IMR-90 (cell line): ENCODE results near the gene CSF2RB. TPM values are rescaled to one million over a fixed set of nuclear protein-coding genes. Genes with fewer than 3 reads are reported as not detected.
"Not testable (repeated sequence)": the region's sequence is repeated elsewhere in the genome, so short reads cannot be mapped to it uniquely, and the experiment has no call there.

ENCODE experiments used
- ATAC-seq: fragments of 200-7000 bp; cut with Tn5 transposase; 2 replicates; pipeline ENCODE4 v1.9.1; 2020; ENCODE audit warnings: low read depth, mild to moderate bottlenecking, moderate library complexity
- BruUV-seq: library from RNA; stranded (reverse); fragments of 400-500 nt; replicated peaks from 2 replicates; lab custom pipeline; 2021; lab: Mats Ljungman, UMichigan
- CTCF ChIA-PET: fragments of 300-600 bp; formaldehyde crosslinking; extraction: SDS; loops from one replicate; lab custom pipeline; 2021; ENCODE audit warnings: antibody characterized with exemption; lab: Yijun Ruan, JAX
- POLR2A ChIA-PET: fragments of 300-600 bp; sonication (Branson Sonifier 250); formaldehyde crosslinking; loops from one replicate; lab custom pipeline; 2022; ENCODE audit warnings: antibody characterized with exemption; ENCODE audit not compliant: unreplicated experiment; lab: Charles Lee
- DNase-seq: peaks from one replicate; pipeline ENCODE4 v3.0.0; 2013
- H2AFZ ChIP-seq: replicated peaks from 2 replicates; pipeline ENCODE3; 2013; ENCODE audit warnings: low read length, mild to moderate bottlenecking; ENCODE audit not compliant: poor library complexity
- H2AK5ac ChIP-seq: 2 replicates; pipeline ENCODE4 v1.6.1; 2013; ENCODE audit warnings: low read depth, low read length, inconsistent platforms
- H2AK9ac ChIP-seq: replicated peaks from 2 replicates; pipeline ENCODE3; 2013; ENCODE audit warnings: mild to moderate bottlenecking, low read depth, low read length, moderate library complexity; ENCODE audit not compliant: poor library complexity
- H2BK120ac ChIP-seq: 2 replicates; pipeline ENCODE4 v1.6.1; 2013; ENCODE audit warnings: low read depth, low read length, inconsistent platforms
- H2BK15ac ChIP-seq: 3 replicates; pipeline ENCODE4 v1.6.1; 2013; ENCODE audit warnings: low read depth, low read length, inconsistent platforms
- H2BK20ac ChIP-seq: 2 replicates; pipeline ENCODE4 v1.6.1; 2013; ENCODE audit warnings: low read depth, mild to moderate bottlenecking, inconsistent platforms, low read length, moderate library complexity
- H2BK5ac ChIP-seq: 2 replicates; pipeline ENCODE4 v1.6.1; 2013; ENCODE audit warnings: mild to moderate bottlenecking, low read depth, low read length, inconsistent platforms; ENCODE audit not compliant: poor library complexity, severe bottlenecking
- H3K14ac ChIP-seq: replicated peaks from 2 replicates; pipeline ENCODE4 v1.6.1; 2013; ENCODE audit warnings: low read depth, low read length, inconsistent platforms
- H3K18ac ChIP-seq: 2 replicates; pipeline ENCODE4 v1.6.1; 2013; ENCODE audit warnings: low read depth, low read length, control low read depth
- H3K23ac ChIP-seq: 2 replicates; pipeline ENCODE4 v1.6.1; 2013; ENCODE audit warnings: low read depth, low read length, inconsistent platforms
- H3K27ac ChIP-seq: 2 replicates; pipeline ENCODE4 v1.5.1; 2013; ENCODE audit warnings: mild to moderate bottlenecking, control low read depth, low read length; ENCODE audit not compliant: insufficient read depth
- H3K27me3 ChIP-seq: 2 replicates; pipeline ENCODE4 v1.6.1; 2013; ENCODE audit warnings: low read length; ENCODE audit not compliant: control insufficient read depth, insufficient read depth
- H3K36me3 ChIP-seq: 2 replicates; pipeline ENCODE4 v1.6.1; 2013; ENCODE audit warnings: low read length, mixed read lengths; ENCODE audit not compliant: control insufficient read depth, insufficient read depth
- H3K4ac ChIP-seq: 2 replicates; pipeline ENCODE4 v1.6.1; 2013; ENCODE audit warnings: low read depth, low read length, inconsistent platforms
- H3K4me1 ChIP-seq: 2 replicates; pipeline ENCODE4 v1.6.1; 2013; ENCODE audit warnings: low read length, mixed read lengths; ENCODE audit not compliant: control insufficient read depth, insufficient read depth
- H3K4me2 ChIP-seq: 2 replicates; pipeline ENCODE4 v1.6.1; 2013; ENCODE audit warnings: low read depth, mild to moderate bottlenecking, control low read depth, low read length, moderate library complexity
- H3K4me3 ChIP-seq: 2 replicates; pipeline ENCODE4 v1.5.1; 2013; ENCODE audit warnings: low read depth, mild to moderate bottlenecking, control low read depth, low read length, moderate library complexity; ENCODE audit not compliant: insufficient read depth
- H3K56ac ChIP-seq: 2 replicates; pipeline ENCODE4 v1.6.1; 2013; ENCODE audit warnings: low read length, inconsistent platforms; ENCODE audit not compliant: insufficient read depth; ENCODE audit errors: extremely low read depth
- H3K79me1 ChIP-seq, 2 experiments: 2 replicates each; pipeline ENCODE4 v1.6.1; 2013; ENCODE audit warnings: low read length in 2 of 2, inconsistent platforms in 1 of 2, low read depth in 1 of 2
- H3K9ac ChIP-seq: 2 replicates; pipeline ENCODE4 v1.6.1; 2013; ENCODE audit warnings: low read depth, low read length, control low read depth
- H3K9me1 ChIP-seq: 2 replicates; pipeline ENCODE4 v1.6.1; 2013; ENCODE audit warnings: low read length, inconsistent platforms; ENCODE audit not compliant: insufficient read depth
- H3K9me3 ChIP-seq: 2 replicates; pipeline ENCODE4 v1.6.1; 2013; ENCODE audit warnings: low read length; ENCODE audit not compliant: control insufficient read depth, insufficient read depth
- H4K20me1 ChIP-seq: 2 replicates; pipeline ENCODE4 v1.6.1; 2013; ENCODE audit warnings: low read length, inconsistent platforms; ENCODE audit not compliant: insufficient read depth
- H4K5ac ChIP-seq: 2 replicates; pipeline ENCODE4 v1.6.1; 2013; ENCODE audit warnings: mild to moderate bottlenecking, low read depth, low read length, control low read depth
- H4K8ac ChIP-seq, 2 experiments: 2 replicates each; pipeline ENCODE4 v1.6.1; 2013; ENCODE audit warnings: low read depth in 2 of 2, low read length in 2 of 2, control low read depth in 1 of 2, inconsistent platforms in 1 of 2
- H4K91ac ChIP-seq: 2 replicates; pipeline ENCODE4 v1.6.1; 2013; ENCODE audit warnings: low read depth, low read length, inconsistent platforms; ENCODE audit not compliant: insufficient read depth
- WGBS, 2 experiments: methylation state at CpG; one replicate each; pipeline versions ENCODE4 v1.1.5 to v1.1.7; 2013; ENCODE audit warnings: missing lambda C conversion rate in 2 of 2; ENCODE audit not compliant: insufficient read length in 1 of 2; ENCODE audit errors: extremely low coverage in 2 of 2; 5-methylcytosine and 5-hydroxymethylcytosine counted together
- dilution Hi-C: fragments of 300-500 bp; cut with HindIII; formaldehyde crosslinking; loops from one replicate; pipeline ENCODE4 v1.14.3; 2018; ENCODE audit warnings: low sequenced_read_pairs; ENCODE audit not compliant: unreplicated experiment
- in situ Hi-C: fragments of 300-500 bp; cut with MboI; formaldehyde crosslinking; loops from 3 replicates; pipeline ENCODE4 v1.14.3; 2019; ENCODE audit warnings: low sequenced_read_pairs, inconsistent platforms, mixed read lengths
- intact Hi-C: fragments of 100-400 bp; cut with micrococcal nuclease; formaldehyde crosslinking; loops from 2 replicates; pipeline ENCODE4 v1.10.0; 2022
- polyA plus RNA-seq, 3 experiments: library from polyadenylated mRNA; depleted of rRNA; stranded (reverse); fragments of >200 nt; gene quantifications; 2 replicates each; pipeline ENCODE4 v1.2.3, GENCODE V29; 2012; ENCODE audit warnings: low replicate concordance in 1 of 3
- total RNA-seq: library from RNA; depleted of rRNA; stranded (reverse); fragments of >200 nt; gene quantifications from 2 replicates; pipeline ENCODE4 v1.2.3, GENCODE V29; 2012; rRNA removed

CSF2RB gene
- total and polyA plus RNA-seq, 2 of the 4 experiments (the other 2 are of a cell fraction), result not detected

GRCh38 chr22:36989012-36989411 is 75.6 kb downstream of the CSF2RB start:
- H4K5ac ChIP-seq, ATAC-seq, BruUV-seq, in situ Hi-C loops, H3K36me3 ChIP-seq, H2BK15ac ChIP-seq, H3K4ac ChIP-seq, H2AK5ac ChIP-seq, H3K9me1 ChIP-seq, dilution Hi-C loops, H3K79me1 ChIP-seq, H2BK20ac ChIP-seq, H3K14ac ChIP-seq, H4K20me1 ChIP-seq, H3K27ac ChIP-seq, H3K23ac ChIP-seq, H3K18ac ChIP-seq, H2BK120ac ChIP-seq, H3K4me1 ChIP-seq, H4K8ac ChIP-seq, H2BK5ac ChIP-seq, H3K27me3 ChIP-seq, H4K91ac ChIP-seq, H3K4me2 ChIP-seq, intact Hi-C loops, H2AFZ ChIP-seq, H3K56ac ChIP-seq, H3K4me3 ChIP-seq, H3K9me3 ChIP-seq, H2AK9ac ChIP-seq, H3K9ac ChIP-seq, CTCF ChIA-PET, DNase-seq, POLR2A ChIA-PET: not testable (repeated sequence)
- no CpG with 5 or more reads among the region's 4 CpGs for WGBS, 2 experiments

Other genes with a start within 250 kb of the CSF2RB start
- gene CACNG2, start 209.9 kb upstream of the CSF2RB start, total RNA-seq, result not detected in 2 replicates
- not detected in 2 replicates for gene CACNG2, start 209.9 kb upstream of the CSF2RB start, polyA plus RNA-seq (2012; rRNA removed)
- gene IFT27, start 137.5 kb upstream of the CSF2RB start, total RNA-seq, result 14.5 and 18.3 TPM in 2 replicates
- gene IFT27, start 137.5 kb upstream of the CSF2RB start, polyA plus RNA-seq (2012; rRNA removed), result 26.9 and 27.0 TPM in 2 replicates
- gene PVALB, start 96.6 kb upstream of the CSF2RB start, total RNA-seq, result not detected in 2 replicates
- not detected in 2 replicates for gene PVALB, start 96.6 kb upstream of the CSF2RB start, polyA plus RNA-seq (2012; rRNA removed)
- not detected in 2 replicates for gene NCF4, start 52.6 kb upstream of the CSF2RB start, total RNA-seq
- not detected in 2 replicates for gene NCF4, start 52.6 kb upstream of the CSF2RB start, polyA plus RNA-seq (2012; rRNA removed)
- gene TST, start 105.8 kb downstream of the CSF2RB start, total RNA-seq, result 26.9 and 31.7 TPM in 2 replicates
- 37.7 and 44.0 TPM in 2 replicates for gene TST, start 105.8 kb downstream of the CSF2RB start, polyA plus RNA-seq (2012; rRNA removed)
- 19.2 and 22.5 TPM in 2 replicates for gene MPST, start 106.1 kb downstream of the CSF2RB start, total RNA-seq
- gene MPST, start 106.1 kb downstream of the CSF2RB start, polyA plus RNA-seq (2012; rRNA removed), result 43.0 and 60.2 TPM in 2 replicates
- 28.3 and 29.2 TPM in 2 replicates for gene KCTD17, start 138.1 kb downstream of the CSF2RB start, total RNA-seq
- 37.3 and 37.8 TPM in 2 replicates for gene KCTD17, start 138.1 kb downstream of the CSF2RB start, polyA plus RNA-seq (2012; rRNA removed)
- gene TMPRSS6, start 196.1 kb downstream of the CSF2RB start, total RNA-seq, result not detected in 2 replicates
- gene TMPRSS6, start 196.1 kb downstream of the CSF2RB start, polyA plus RNA-seq (2012; rRNA removed), result not detected in 2 replicates
- gene IL2RB, start 236.3 kb downstream of the CSF2RB start, total RNA-seq, result not detected in 2 replicates
- 1.0 and 1.2 TPM in 2 replicates for gene IL2RB, start 236.3 kb downstream of the CSF2RB start, polyA plus RNA-seq (2012; rRNA removed)